Measurements from ENCODE around the gene ZC3HAV1.
A peak's percentile ranks its signal among the peaks of the same experiment; 100 is the strongest.
"Not testable (repeated sequence)": the region's sequence is repeated elsewhere in the genome, so short reads cannot be mapped to it uniquely, and the experiment has no call there.

The ZC3HAV1 gene

GRCh38 chr7:139114018-139114417, 4.5 kb upstream of the ZC3HAV1 start:
- DNase-seq (ENCODE audit: low read depth, low spot score), result no peak
- H3K27ac ChIP-seq, result no peak overlapping the region

GRCh38 chr7:139112741-139113250, 3.3 kb upstream of the ZC3HAV1 start:
- H3K27ac ChIP-seq, result no peak overlapping the region

GRCh38 chr7:139112316-139112715, 2.8 kb upstream of the ZC3HAV1 start:
- no peak for DNase-seq (ENCODE audit: low read depth, low spot score)
- no peak overlapping the region for H3K27ac ChIP-seq

More at GRCh38 chr7:139112741-139113250, 3.3 kb upstream of the ZC3HAV1 start:
- DNase-seq (ENCODE audit: low read depth, low spot score), result no peak

- no peak for DNase-seq (ENCODE audit: low read depth, low spot score)
- no peak overlapping the region for H3K27ac ChIP-seq
Measured at GRCh38 chr7:139111811-139112301, 2.3 kb upstream of the ZC3HAV1 start.

GRCh38 chr7:139111147-139111546, 1.6 kb upstream of the ZC3HAV1 start:
- no peak for DNase-seq (ENCODE audit: low read depth, low spot score)
- H3K27ac ChIP-seq, result no peak overlapping the region

GRCh38 chr7:139109983-139110411, 477 bp upstream of the ZC3HAV1 start:
- DNase-seq (ENCODE audit: low read depth, low spot score), result no peak
- peak overlapping the region; percentile 89 for H3K27ac ChIP-seq

GRCh38 chr7:139108266-139109187, 993 bp downstream of the ZC3HAV1 start:
- no peak for DNase-seq (ENCODE audit: low read depth, low spot score)
- H3K27ac ChIP-seq, result peak overlapping the region; percentile 89

GRCh38 chr7:139106959-139107358, 2.6 kb downstream of the ZC3HAV1 start:
- DNase-seq (ENCODE audit: low read depth, low spot score), result no peak
- H3K27ac ChIP-seq, result no peak overlapping the region

- DNase-seq (ENCODE audit: low read depth, low spot score); H3K27ac ChIP-seq: not testable (repeated sequence)
Measured at GRCh38 chr7:139106227-139106626, 3.3 kb downstream of the ZC3HAV1 start.

GRCh38 chr7:139105484-139105883, 4.0 kb downstream of the ZC3HAV1 start:
- H3K27ac ChIP-seq, result no peak overlapping the region
- no peak for DNase-seq (ENCODE audit: low read depth, low spot score)

GRCh38 chr7:139104091-139104450, 5.4 kb downstream of the ZC3HAV1 start:
- no peak overlapping the region for H3K27ac ChIP-seq

GRCh38 chr7:139103057-139103815, 6.3 kb downstream of the ZC3HAV1 start:
- no peak for DNase-seq (ENCODE audit: low read depth, low spot score)
- H3K27ac ChIP-seq, result no peak overlapping the region

More at GRCh38 chr7:139104091-139104450, 5.4 kb downstream of the ZC3HAV1 start:
- DNase-seq (ENCODE audit: low read depth, low spot score), result no peak

GRCh38 chr7:139101637-139102158, 7.8 kb downstream of the ZC3HAV1 start:
- not testable (repeated sequence) for DNase-seq (ENCODE audit: low read depth, low spot score); H3K27ac ChIP-seq

GRCh38 chr7:139099172-139099947, 10.2 kb downstream of the ZC3HAV1 start:
- no peak for DNase-seq (ENCODE audit: low read depth, low spot score)

GRCh38 chr7:139095194-139095659, 14.3 kb downstream of the ZC3HAV1 start:
- peak overlapping the region; percentile 28 for H3K27ac ChIP-seq
- no peak for DNase-seq (ENCODE audit: low read depth, low spot score)

More at GRCh38 chr7:139099172-139099947, 10.2 kb downstream of the ZC3HAV1 start:
- H3K27ac ChIP-seq, result no peak overlapping the region

GRCh38 chr7:139094596-139094995, 14.9 kb downstream of the ZC3HAV1 start:
- H3K27ac ChIP-seq, result peak overlapping the region; percentile 28
- no peak for DNase-seq (ENCODE audit: low read depth, low spot score)

GRCh38 chr7:139094030-139094429, 15.5 kb downstream of the ZC3HAV1 start:
- H3K27ac ChIP-seq, result no peak overlapping the region
- no peak for DNase-seq (ENCODE audit: low read depth, low spot score)

- not testable (repeated sequence) for DNase-seq (ENCODE audit: low read depth, low spot score); H3K27ac ChIP-seq
Measured at GRCh38 chr7:139093512-139093911, 16.0 kb downstream of the ZC3HAV1 start.

GRCh38 chr7:139092090-139092796, 17.3 kb downstream of the ZC3HAV1 start:
- no peak overlapping the region for H3K27ac ChIP-seq
- no peak for DNase-seq (ENCODE audit: low read depth, low spot score)
